GM13977 (cell line): Measurements from ENCODE around the gene ARHGAP10.

Experiments
- DNase-seq: peaks from one replicate; pipeline ENCODE4 v3.0.0; 2012; ENCODE audit warnings: low spot score
- CTCF ChIP-seq: IDR thresholded peaks from 2 replicates; pipeline ENCODE4 v1.5.1; 2012; ENCODE audit warnings: mild to moderate bottlenecking, control low read depth; ENCODE audit not compliant: insufficient read depth; ENCODE audit errors: extremely low read depth, missing control alignments
- in situ Hi-C: fragments of 300-500 bp; cut with MboI; formaldehyde crosslinking; loops from one replicate; pipeline ENCODE4 v1.12.0; 2022; ENCODE audit warnings: low sequenced_read_pairs, low pct_unique_long_range_greater_than_20kb, mixed read lengths, inconsistent platforms; ENCODE audit not compliant: unreplicated experiment

Gene ARHGAP10

GRCh38 chr4:147854154-147854553 lies 122.3 kb downstream of the ARHGAP10 start:
- in situ Hi-C loops: no loop called here

GRCh38 chr4:147855571-147856009 lies 123.7 kb downstream of the ARHGAP10 start:
- no peak for DNase-seq
- in situ Hi-C loops: no loop called here
- no peak for TF ChIP-seq CTCF

More at GRCh38 chr4:147854154-147854553, 122.3 kb downstream of the ARHGAP10 start:
- no peak for TF ChIP-seq CTCF
- no peak for DNase-seq

- in situ Hi-C loops: loop anchor here (10.0 kb wide), 1 partner anchor 346 kb away; no protein-coding TSS in a partner anchor
- no peak for TF ChIP-seq CTCF
- DNase-seq: no peak
Measured at GRCh38 chr4:147860960-147861359, 129.1 kb downstream of the ARHGAP10 start.

GRCh38 chr4:147862043-147862692 lies 130.3 kb downstream of the ARHGAP10 start:
- in situ Hi-C loops: loop anchor here (10.0 kb wide), 1 partner anchor 347 kb away; no protein-coding TSS in a partner anchor
- TF ChIP-seq CTCF: no peak

GRCh38 chr4:147863111-147863747 lies 131.3 kb downstream of the ARHGAP10 start:
- DNase-seq: no peak
- peak; percentile 27 for TF ChIP-seq CTCF
- in situ Hi-C loops: loop anchor here (10.0 kb wide), 1 partner anchor 348 kb away; no protein-coding TSS in a partner anchor

More at GRCh38 chr4:147862043-147862692, 130.3 kb downstream of the ARHGAP10 start:
- DNase-seq: no peak

GRCh38 chr4:147863808-147864472 lies 132.1 kb downstream of the ARHGAP10 start:
- no peak for TF ChIP-seq CTCF
- in situ Hi-C loops: loop anchor here (10.0 kb wide), 1 partner anchor 349 kb away; no protein-coding TSS in a partner anchor
- no peak for DNase-seq
